HepG2 (cell line): ENCODE data around the gene S100A10. TPM values are rescaled to one million over a fixed set of nuclear protein-coding genes. Genes with fewer than 3 reads are reported as not detected.

ENCODE experiments used
- ATAC-seq: fragments of 200-7000 bp; cut with Tn5 transposase; 3 replicates; pipeline ENCODE4 v1.9.1; 2020; ENCODE audit warnings: mild to moderate bottlenecking, moderate library complexity
- BruUV-seq: library from RNA; stranded (reverse); fragments of 400-500 nt; replicated peaks from 2 replicates; lab custom pipeline; 2021; lab: Mats Ljungman, UMichigan
- CTCF ChIA-PET: fragments of 300-600 bp; formaldehyde crosslinking; extraction: SDS; loops from one replicate; lab custom pipeline; 2021; ENCODE audit warnings: low total read pairs, inconsistent platforms, low intra/inter-chr PET ratio; lab: Yijun Ruan, JAX
- POLR2A ChIA-PET: fragments of 350-600 bp; sonication (Branson Sonifier 250); formaldehyde crosslinking; loops from one replicate; lab custom pipeline; 2020; ENCODE audit warnings: antibody characterized with exemption, inconsistent platforms; lab: Yijun Ruan, JAX
- DNase-seq: peaks from one replicate; pipeline ENCODE4 v3.0.0-alpha.2; 2015; ENCODE audit warnings: low spot score
- FAIRE-seq: peaks from 3 replicates; lab custom pipeline; 2011; peaks lifted over from hg19 to GRCh38; lab: Jason Lieb, UNC
- H2AFZ ChIP-seq: one replicate; pipeline ENCODE4 v1.6.1; 2011; ENCODE audit warnings: low read length, inconsistent platforms
- H3K27ac ChIP-seq: fragments of 300-600 bp; 3 replicates; pipeline ENCODE4 v1.8.0; 2011; ENCODE audit warnings: mixed run types, mild to moderate bottlenecking, mixed read lengths, low read length, inconsistent platforms; ENCODE audit not compliant: insufficient read depth; ENCODE audit errors: extremely low read length
- H3K27me3 ChIP-seq, 2 experiments: fragments of 200-600 bp in 1 of 2; 2 replicates in 1 of 2; 3 replicates in 1 of 2; pipeline versions ENCODE4 v1.6.0 to v1.8.0; 2011; ENCODE audit warnings: low read length in 2 of 2, mild to moderate bottlenecking in 2 of 2, moderate library complexity in 2 of 2, inconsistent platforms in 1 of 2; ENCODE audit not compliant: insufficient read depth in 2 of 2, control insufficient read depth in 1 of 2
- H3K36me3 ChIP-seq, 2 experiments: fragments of 200-600 bp in 1 of 2; replicated peaks in 1 of 2; 2 replicates in 1 of 2; 3 replicates in 1 of 2; pipeline versions ENCODE4 v1.5.1 to v1.8.0; 2011; ENCODE audit warnings: low read length in 2 of 2, inconsistent platforms in 1 of 2; ENCODE audit not compliant: insufficient read depth in 2 of 2, control insufficient read depth in 1 of 2
- H3K4me1 ChIP-seq: 2 replicates; pipeline ENCODE4 v1.5.1; 2012; ENCODE audit warnings: low read length, inconsistent platforms; ENCODE audit not compliant: insufficient read depth
- H3K4me2 ChIP-seq: 2 replicates; pipeline ENCODE4 v1.6.0; 2011; ENCODE audit warnings: low read depth, low read length, inconsistent platforms
- H3K4me3 ChIP-seq, 3 experiments: fragments of 200-600 bp in 1 of 3; sonication (generic), shearing (Covaris generic) in 1 of 3; replicated peaks in 1 of 3; 2 replicates each; pipeline ENCODE4 v1.5.1; 2011 to 2016; ENCODE audit warnings: low read length in 3 of 3, inconsistent platforms in 2 of 3, low read depth in 2 of 3, mild to moderate bottlenecking in 2 of 3, control low read depth in 1 of 3, mixed read lengths in 1 of 3; ENCODE audit not compliant: insufficient read depth in 1 of 3
- H3K79me2 ChIP-seq: one replicate; pipeline ENCODE4 v1.6.1; 2011; ENCODE audit warnings: low read length, inconsistent platforms; ENCODE audit not compliant: insufficient read depth
- H3K9ac ChIP-seq: 2 replicates; pipeline ENCODE4 v1.6.0; 2011; ENCODE audit warnings: mild to moderate bottlenecking, low read depth, low read length, inconsistent platforms; ENCODE audit not compliant: insufficient read depth
- H3K9me3 ChIP-seq: 2 replicates; pipeline ENCODE4 v1.5.1; 2012; ENCODE audit warnings: mild to moderate bottlenecking, low read length
- H4K20me1 ChIP-seq: 2 replicates; pipeline ENCODE4 v1.6.0; 2011; ENCODE audit warnings: inconsistent platforms, mild to moderate bottlenecking, low read length, moderate library complexity; ENCODE audit not compliant: insufficient read depth
- DPF2 ChIP-seq: sonication (generic); formaldehyde crosslinking; IDR thresholded peaks from 2 replicates; pipeline ENCODE4 v1.4.0; 2020; ENCODE audit warnings: mild to moderate bottlenecking, low read depth, missing genetic modification reagents, borderline replicate concordance
- FOXK1 ChIP-seq: sonication (generic); formaldehyde crosslinking; IDR thresholded peaks from 2 replicates; pipeline ENCODE4 v1.4.0; 2020; ENCODE audit warnings: low read depth, missing genetic modification reagents, borderline replicate concordance
- HES4 ChIP-seq: sonication (generic); formaldehyde crosslinking; IDR thresholded peaks from 2 replicates; pipeline ENCODE4 v1.9.0; 2021; ENCODE audit warnings: mild to moderate bottlenecking, missing genetic modification reagents, borderline replicate concordance
- KDM3A ChIP-seq: IDR thresholded peaks from 2 replicates; pipeline ENCODE4 v1.6.1; 2018; ENCODE audit warnings: low read depth, missing compliant biosample characterization
- KMT2A ChIP-seq: sonication (generic); formaldehyde crosslinking; IDR thresholded peaks from 2 replicates; pipeline ENCODE4 v1.4.0; 2020; ENCODE audit warnings: missing genetic modification reagents
- ZBTB7B ChIP-seq: sonication (generic); formaldehyde crosslinking; IDR thresholded peaks from 2 replicates; pipeline ENCODE4 v1.4.0; 2020; ENCODE audit warnings: missing genetic modification reagents
- ZNF790 ChIP-seq: sonication (generic); formaldehyde crosslinking; IDR thresholded peaks from 2 replicates; pipeline ENCODE4 v1.8.0; 2022; ENCODE audit warnings: missing genetic modification reagents, mild to moderate bottlenecking, borderline replicate concordance
- ZSCAN22 ChIP-seq: sonication (generic); formaldehyde crosslinking; IDR thresholded peaks from 2 replicates; pipeline ENCODE4 v1.4.0; 2020; ENCODE audit warnings: mild to moderate bottlenecking, missing genetic modification reagents
- ZSCAN9 ChIP-seq: IDR thresholded peaks from 2 replicates; pipeline ENCODE4 v1.6.1; 2016; ENCODE audit warnings: borderline replicate concordance
- WGBS: methylation state at CpG from one replicate; pipeline ENCODE4 v1.1.6; 2017; ENCODE audit warnings: low lambda C conversion rate; 5-methylcytosine and 5-hydroxymethylcytosine counted together
- in situ Hi-C: cut with HindIII; loops from 2 replicates; pipeline ENCODE4 v1.10.0; 2017; ENCODE audit warnings: low pct_unique_long_range_greater_than_20kb; ENCODE audit not compliant: extremely low pct_ligation_motif_present
- intact Hi-C: fragments of 100-400 bp; cut with micrococcal nuclease; formaldehyde crosslinking; loops from one replicate; pipeline ENCODE4 v1.10.0; 2022; ENCODE audit not compliant: unreplicated experiment
- polyA plus RNA-seq, 8 experiments: library from polyadenylated mRNA; depleted of rRNA in 3 of 8; stranded (reverse) in 7 of 8; unstranded in 1 of 8; fragments of >200 nt; fragmentation: Illumina TruSeq in 4 of 8; extraction: Trizol in 4 of 8; gene quantifications; 2 replicates each; pipeline versions ENCODE4 v1.2.1 to v1.2.3, GENCODE V29; 2011 to 2016; ENCODE audit warnings: low read depth in 4 of 8, missing spikeins in 1 of 8, mixed read lengths in 1 of 8; ENCODE audit not compliant: insufficient read depth in 1 of 8
- total RNA-seq, 5 experiments: library from RNA; depleted of rRNA; stranded (reverse); fragments of >200 nt; fragmentation: Illumina TruSeq; extraction: Trizol; gene quantifications; 2 replicates each; pipeline ENCODE4 v1.2.3, GENCODE V29; 2016; ENCODE audit warnings: low read depth in 1 of 5
- TF ChIP-seq, protein P1 (sequence below): sonication (generic); formaldehyde crosslinking; IDR thresholded peaks from 2 replicates; pipeline ENCODE4 v1.9.0; 2022; ENCODE audit warnings: low read depth, missing genetic modification reagents
- TF ChIP-seq, protein P2 (sequence below): fragments of 450-650 bp; IDR thresholded peaks from 2 replicates; pipeline ENCODE4 v1.6.1; 2017; ENCODE audit warnings: mild to moderate bottlenecking
- TF ChIP-seq, protein P3 (sequence below): sonication (generic); formaldehyde crosslinking; IDR thresholded peaks from 2 replicates; pipeline ENCODE4 v1.5.1; 2020; ENCODE audit warnings: missing genetic modification reagents, mild to moderate bottlenecking, borderline replicate concordance
- TF ChIP-seq, protein P4 (sequence below): sonication (generic); formaldehyde crosslinking; IDR thresholded peaks from 2 replicates; pipeline ENCODE4 v1.5.1; 2020; ENCODE audit warnings: missing genetic modification reagents, mild to moderate bottlenecking, borderline replicate concordance
- TF ChIP-seq, protein P5 (sequence below): sonication (generic); IDR thresholded peaks from 2 replicates; pipeline ENCODE4 v1.6.1; 2016; ENCODE audit warnings: low read depth, borderline replicate concordance
- TF ChIP-seq, protein P6 (sequence below): sonication (generic); formaldehyde crosslinking; conservative IDR thresholded peaks from 2 replicates; pipeline ENCODE4 v1.8.0; 2022; ENCODE audit warnings: mild to moderate bottlenecking, moderate library complexity, missing genetic modification reagents

S100A10 gene
- total and polyA plus RNA-seq, 2 of the 13 experiments (the other 11 are each of a cell fraction or from before 2014, with no cell fraction given), result 16.8 to 28.7 TPM

DNA sequence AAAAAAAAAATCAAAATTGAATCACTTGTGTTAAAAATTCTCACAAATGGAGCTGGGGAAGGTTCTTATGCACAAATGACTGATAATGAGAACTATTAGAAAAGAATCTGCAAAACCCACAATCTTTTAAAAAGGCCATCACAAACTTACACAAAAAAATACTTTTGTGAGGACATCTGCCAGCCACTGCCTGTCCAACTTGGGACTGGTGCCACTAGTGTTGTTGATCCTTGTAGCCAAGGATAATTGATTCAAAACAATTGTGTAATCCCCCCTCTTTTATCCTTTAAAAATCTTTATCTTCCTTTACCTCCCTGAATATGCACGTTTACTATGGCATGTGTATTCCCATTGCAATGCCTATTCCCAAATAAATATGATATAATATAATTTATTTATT lies 45.2 kb downstream of the S100A10 start:
- 3% methylated on average over 1 of the region's 1 CpG for WGBS
- TF ChIP-seq ZNF790 (no peak), KDM3A (CRISPR knock-in tag) (no peak), ZSCAN22 (CRISPR knock-in tag) (no peak), HES4 (no peak), FOXK1 (CRISPR knock-in tag) (no peak), KMT2A (CRISPR knock-in tag) (no peak), ZSCAN9 (CRISPR knock-in tag) (no peak), ZBTB7B (CRISPR knock-in tag) (no peak), DPF2 (CRISPR knock-in tag) (no peak)
- TF ChIP-seq, protein P1, sequence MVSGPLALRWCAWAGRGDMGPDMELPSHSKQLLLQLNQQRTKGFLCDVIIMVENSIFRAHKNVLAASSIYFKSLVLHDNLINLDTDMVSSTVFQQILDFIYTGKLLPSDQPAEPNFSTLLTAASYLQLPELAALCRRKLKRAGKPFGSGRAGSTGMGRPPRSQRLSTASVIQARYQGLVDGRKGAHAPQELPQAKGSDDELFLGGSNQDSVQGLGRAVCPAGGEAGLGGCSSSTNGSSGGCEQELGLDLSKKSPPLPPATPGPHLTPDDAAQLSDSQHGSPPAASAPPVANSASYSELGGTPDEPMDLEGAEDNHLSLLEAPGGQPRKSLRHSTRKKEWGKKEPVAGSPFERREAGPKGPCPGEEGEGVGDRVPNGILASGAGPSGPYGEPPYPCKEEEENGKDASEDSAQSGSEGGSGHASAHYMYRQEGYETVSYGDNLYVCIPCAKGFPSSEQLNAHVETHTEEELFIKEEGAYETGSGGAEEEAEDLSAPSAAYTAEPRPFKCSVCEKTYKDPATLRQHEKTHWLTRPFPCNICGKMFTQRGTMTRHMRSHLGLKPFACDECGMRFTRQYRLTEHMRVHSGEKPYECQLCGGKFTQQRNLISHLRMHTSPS (CRISPR knock-in tag), result no peak
- TF ChIP-seq, protein P2, sequence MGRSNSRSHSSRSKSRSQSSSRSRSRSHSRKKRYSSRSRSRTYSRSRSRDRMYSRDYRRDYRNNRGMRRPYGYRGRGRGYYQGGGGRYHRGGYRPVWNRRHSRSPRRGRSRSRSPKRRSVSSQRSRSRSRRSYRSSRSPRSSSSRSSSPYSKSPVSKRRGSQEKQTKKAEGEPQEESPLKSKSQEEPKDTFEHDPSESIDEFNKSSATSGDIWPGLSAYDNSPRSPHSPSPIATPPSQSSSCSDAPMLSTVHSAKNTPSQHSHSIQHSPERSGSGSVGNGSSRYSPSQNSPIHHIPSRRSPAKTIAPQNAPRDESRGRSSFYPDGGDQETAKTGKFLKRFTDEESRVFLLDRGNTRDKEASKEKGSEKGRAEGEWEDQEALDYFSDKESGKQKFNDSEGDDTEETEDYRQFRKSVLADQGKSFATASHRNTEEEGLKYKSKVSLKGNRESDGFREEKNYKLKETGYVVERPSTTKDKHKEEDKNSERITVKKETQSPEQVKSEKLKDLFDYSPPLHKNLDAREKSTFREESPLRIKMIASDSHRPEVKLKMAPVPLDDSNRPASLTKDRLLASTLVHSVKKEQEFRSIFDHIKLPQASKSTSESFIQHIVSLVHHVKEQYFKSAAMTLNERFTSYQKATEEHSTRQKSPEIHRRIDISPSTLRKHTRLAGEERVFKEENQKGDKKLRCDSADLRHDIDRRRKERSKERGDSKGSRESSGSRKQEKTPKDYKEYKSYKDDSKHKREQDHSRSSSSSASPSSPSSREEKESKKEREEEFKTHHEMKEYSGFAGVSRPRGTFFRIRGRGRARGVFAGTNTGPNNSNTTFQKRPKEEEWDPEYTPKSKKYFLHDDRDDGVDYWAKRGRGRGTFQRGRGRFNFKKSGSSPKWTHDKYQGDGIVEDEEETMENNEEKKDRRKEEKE, result no peak
- TF ChIP-seq, protein P3, sequence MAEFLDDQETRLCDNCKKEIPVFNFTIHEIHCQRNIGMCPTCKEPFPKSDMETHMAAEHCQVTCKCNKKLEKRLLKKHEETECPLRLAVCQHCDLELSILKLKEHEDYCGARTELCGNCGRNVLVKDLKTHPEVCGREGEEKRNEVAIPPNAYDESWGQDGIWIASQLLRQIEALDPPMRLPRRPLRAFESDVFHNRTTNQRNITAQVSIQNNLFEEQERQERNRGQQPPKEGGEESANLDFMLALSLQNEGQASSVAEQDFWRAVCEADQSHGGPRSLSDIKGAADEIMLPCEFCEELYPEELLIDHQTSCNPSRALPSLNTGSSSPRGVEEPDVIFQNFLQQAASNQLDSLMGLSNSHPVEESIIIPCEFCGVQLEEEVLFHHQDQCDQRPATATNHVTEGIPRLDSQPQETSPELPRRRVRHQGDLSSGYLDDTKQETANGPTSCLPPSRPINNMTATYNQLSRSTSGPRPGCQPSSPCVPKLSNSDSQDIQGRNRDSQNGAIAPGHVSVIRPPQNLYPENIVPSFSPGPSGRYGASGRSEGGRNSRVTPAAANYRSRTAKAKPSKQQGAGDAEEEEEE (CRISPR knock-in tag), result no peak
- TF ChIP-seq, protein P4, sequence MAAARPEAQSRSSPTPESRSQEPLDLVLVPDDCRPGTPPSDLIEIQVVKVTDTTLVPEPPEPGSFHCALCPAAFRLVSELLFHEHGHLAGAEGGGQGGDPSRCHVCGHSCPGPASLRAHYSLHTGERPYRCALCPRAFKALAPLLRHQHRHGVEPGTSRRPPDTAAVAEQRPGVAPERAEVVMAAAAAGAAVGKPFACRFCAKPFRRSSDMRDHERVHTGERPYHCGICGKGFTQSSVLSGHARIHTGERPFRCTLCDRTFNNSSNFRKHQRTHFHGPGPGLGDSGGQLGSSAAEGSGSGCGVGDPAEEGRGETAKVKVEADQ (CRISPR knock-in tag), result no peak
- TF ChIP-seq, protein P5, sequence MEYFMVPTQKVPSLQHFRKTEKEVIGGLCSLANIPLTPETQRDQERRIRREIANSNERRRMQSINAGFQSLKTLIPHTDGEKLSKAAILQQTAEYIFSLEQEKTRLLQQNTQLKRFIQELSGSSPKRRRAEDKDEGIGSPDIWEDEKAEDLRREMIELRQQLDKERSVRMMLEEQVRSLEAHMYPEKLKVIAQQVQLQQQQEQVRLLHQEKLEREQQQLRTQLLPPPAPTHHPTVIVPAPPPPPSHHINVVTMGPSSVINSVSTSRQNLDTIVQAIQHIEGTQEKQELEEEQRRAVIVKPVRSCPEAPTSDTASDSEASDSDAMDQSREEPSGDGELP, result no peak
- TF ChIP-seq, protein P6, sequence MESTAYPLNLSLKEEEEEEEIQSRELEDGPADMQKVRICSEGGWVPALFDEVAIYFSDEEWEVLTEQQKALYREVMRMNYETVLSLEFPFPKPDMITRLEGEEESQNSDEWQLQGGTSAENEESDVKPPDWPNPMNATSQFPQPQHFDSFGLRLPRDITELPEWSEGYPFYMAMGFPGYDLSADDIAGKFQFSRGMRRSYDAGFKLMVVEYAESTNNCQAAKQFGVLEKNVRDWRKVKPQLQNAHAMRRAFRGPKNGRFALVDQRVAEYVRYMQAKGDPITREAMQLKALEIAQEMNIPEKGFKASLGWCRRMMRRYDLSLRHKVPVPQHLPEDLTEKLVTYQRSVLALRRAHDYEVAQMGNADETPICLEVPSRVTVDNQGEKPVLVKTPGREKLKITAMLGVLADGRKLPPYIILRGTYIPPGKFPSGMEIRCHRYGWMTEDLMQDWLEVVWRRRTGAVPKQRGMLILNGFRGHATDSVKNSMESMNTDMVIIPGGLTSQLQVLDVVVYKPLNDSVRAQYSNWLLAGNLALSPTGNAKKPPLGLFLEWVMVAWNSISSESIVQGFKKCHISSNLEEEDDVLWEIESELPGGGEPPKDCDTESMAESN, result no peak

More for the DNA sequence above, 45.2 kb downstream of the S100A10 start:
- no peak overlapping the region for H3K4me3 ChIP-seq
- ChIA-PET POLR2A (no interaction called here), CTCF (no interaction called here)
- no peak for DNase-seq
- H3K27ac ChIP-seq, result no peak overlapping the region
- H3K79me2 ChIP-seq, result no peaks in the 10 kb centered on the region
- H2AFZ ChIP-seq, result no peak overlapping the region
- no peak overlapping the region for H3K9ac ChIP-seq
- no peaks in the 10 kb centered on the region for H3K36me3 ChIP-seq
- no peak for ATAC-seq
- no peaks in the 10 kb centered on the region for H4K20me1 ChIP-seq
- BruUV-seq, result no TSS peak
- no peak for FAIRE-seq
- H3K4me2 ChIP-seq, result no peak overlapping the region
- peaks cover 1% of the 10 kb centered on the region; the same call in 1 of the 2 replicates for H3K4me1 ChIP-seq
- in situ Hi-C loops, result no loop called here
- H3K27me3 ChIP-seq, result no peaks in the 10 kb centered on the region; a peak in 3 of 5 replicates
- intact Hi-C loops, result no loop called here
- H3K9me3 ChIP-seq, result no peaks in the 10 kb centered on the region
